K562 (cell line): ENCODE results near the gene FCHSD1. TPM values are rescaled to one million over a fixed set of nuclear protein-coding genes. Genes with fewer than 3 reads are reported as not detected.

Source experiments
- CXXC5 ChIP-seq: fragments of 250-450 bp; sonication (Bioruptor Pico); IDR thresholded peaks from 2 replicates; pipeline ENCODE4 v1.8.0; 2022; ENCODE audit warnings: inconsistent platforms, mild to moderate bottlenecking, moderate library complexity
- ESRRB ChIP-seq: fragments of 250-450 bp; sonication (Bioruptor Pico); IDR thresholded peaks from 2 replicates; pipeline ENCODE4 v1.5.0; 2020; ENCODE audit warnings: mild to moderate bottlenecking, moderate library complexity, borderline replicate concordance
- FIP1L1 ChIP-seq: fragments of 200-400 bp; formaldehyde crosslinking; IDR thresholded peaks from 2 replicates; pipeline ENCODE4 v1.6.1; 2018; ENCODE audit warnings: mild to moderate bottlenecking, low read depth, low read length; ENCODE audit not compliant: poor library complexity, severe bottlenecking
- FOXJ3 ChIP-seq: sonication (generic); formaldehyde crosslinking; IDR thresholded peaks from 2 replicates; pipeline ENCODE4 v1.4.0; 2020; ENCODE audit warnings: mild to moderate bottlenecking, missing genetic modification reagents
- L3MBTL2 ChIP-seq: fragments of 450-650 bp; IDR thresholded peaks from 2 replicates; pipeline ENCODE4 v1.6.1; 2016; ENCODE audit warnings: mild to moderate bottlenecking, moderate library complexity
- MED1 ChIP-seq: sonication (generic); formaldehyde crosslinking; IDR thresholded peaks from 2 replicates; pipeline ENCODE4 v1.8.1; 2023; ENCODE audit warnings: missing genetic modification reagents, borderline replicate concordance
- MEF2A ChIP-seq: IDR thresholded peaks from 2 replicates; pipeline ENCODE4 v1.6.1; 2011; ENCODE audit warnings: low read depth, mild to moderate bottlenecking, low read length, moderate library complexity; ENCODE audit not compliant: control insufficient read depth
- NFE2 ChIP-seq: IDR thresholded peaks from 2 replicates; pipeline ENCODE4 v1.6.1; 2014; ENCODE audit warnings: antibody characterized with exemption, low read depth
- NFE2L1 ChIP-seq: fragments of 450-650 bp; IDR thresholded peaks from 2 replicates; pipeline ENCODE4 v1.6.1; 2016; ENCODE audit warnings: missing genetic modification characterization, low read depth, mild to moderate bottlenecking, missing compliant biosample characterization, moderate library complexity, borderline replicate concordance
- POLR2H ChIP-seq: IDR thresholded peaks from 2 replicates; pipeline ENCODE4 v1.6.1; 2016; ENCODE audit warnings: missing genetic modification characterization, low read depth, mild to moderate bottlenecking, control low read depth, missing compliant biosample characterization, moderate library complexity
- PTTG1 ChIP-seq: fragments of 450-650 bp; IDR thresholded peaks from 2 replicates; pipeline ENCODE4 v1.6.1; 2016; ENCODE audit warnings: low read depth, mild to moderate bottlenecking, missing genetic modification characterization, missing compliant biosample characterization
- RBBP5 ChIP-seq: fragments of 200-600 bp; sonication (generic); IDR thresholded peaks from 2 replicates; pipeline ENCODE4 v1.6.1; 2012; ENCODE audit warnings: borderline replicate concordance, mild to moderate bottlenecking, low read length, control low read depth, inconsistent platforms; ENCODE audit not compliant: insufficient read depth, poor library complexity, severe bottlenecking
- SMC3 ChIP-seq: conservative IDR thresholded peaks from 2 replicates; pipeline ENCODE4 v1.6.1; 2011; ENCODE audit warnings: low read depth, low read length, improper control_type of control experiment; ENCODE audit not compliant: insufficient read depth
- TBL1XR1 ChIP-seq, 2 experiments: IDR thresholded peaks; 2 replicates each; pipeline ENCODE4 v1.6.1; 2012; ENCODE audit warnings: improper control_type of control experiment in 2 of 2, low read length in 2 of 2, mild to moderate bottlenecking in 1 of 2
- TCF7L2 ChIP-seq: fragments of 150-350 bp; IDR thresholded peaks from 2 replicates; pipeline ENCODE4 v1.6.1; 2016; ENCODE audit warnings: low read depth, mild to moderate bottlenecking, low read length, moderate library complexity
- ZBTB17 ChIP-seq: fragments of 450-650 bp; formaldehyde crosslinking; IDR thresholded peaks from 2 replicates; pipeline ENCODE4 v1.4.0; 2020; ENCODE audit warnings: mild to moderate bottlenecking
- ZNF507 ChIP-seq: conservative IDR thresholded peaks from 2 replicates; pipeline ENCODE4 v1.6.1; 2017; ENCODE audit warnings: missing genetic modification characterization, missing compliant biosample characterization
- polyA plus RNA-seq, 8 experiments: library from polyadenylated mRNA; depleted of rRNA in 4 of 8; stranded (reverse) in 5 of 8; unstranded in 3 of 8; fragments of >200 nt; fragmentation: Nextera tagmentation in 2 of 8; fragmentation: Illumina TruSeq in 1 of 8; extraction: Ambion mirVana in 2 of 8; extraction: Trizol in 1 of 8; gene quantifications; 2 replicates each; pipeline versions ENCODE4 v1.2.1 to v1.2.3, GENCODE V29; 2011 to 2014; ENCODE audit warnings: inconsistent platforms in 1 of 8, missing spikeins in 1 of 8
- total RNA-seq, 7 experiments: library from RNA; depleted of rRNA in 6 of 7; stranded (reverse); fragments of >200 nt in 6 of 7; fragmentation: Illumina TruSeq in 2 of 7; extraction: Trizol in 2 of 7; gene quantifications; 2 replicates each; pipeline versions ENCODE4 v1.2.1 to v1.2.3, GENCODE V29; 2011 to 2021; ENCODE audit warnings: low replicate concordance in 1 of 7
- TF ChIP-seq, protein P1 (sequence below), 2 experiments: fragments of 250-450 bp in 1 of 2; fragments of 450-650 bp in 1 of 2; sonication (Bioruptor Pico) in 1 of 2; IDR thresholded peaks; 2 replicates each; pipeline versions ENCODE4 v1.6.1 to v1.8.0; 2016 to 2021; ENCODE audit warnings: mild to moderate bottlenecking in 2 of 2, moderate library complexity in 2 of 2, missing compliant biosample characterization in 1 of 2, missing genetic modification characterization in 1 of 2
- TF ChIP-seq, protein P2 (sequence below): conservative IDR thresholded peaks from 2 replicates; pipeline ENCODE4 v1.6.1; 2011; ENCODE audit warnings: low read depth, mild to moderate bottlenecking, low read length; ENCODE audit not compliant: control insufficient read depth
- TF ChIP-seq, protein P3 (sequence below): sonication (generic); formaldehyde crosslinking; IDR thresholded peaks from 2 replicates; pipeline ENCODE4 v1.8.1; 2023; ENCODE audit warnings: mild to moderate bottlenecking, missing genetic modification reagents, moderate library complexity
- TF ChIP-seq, protein P4 (sequence below): fragments of 450-650 bp; IDR thresholded peaks from 2 replicates; pipeline ENCODE4 v1.7.1; 2018; ENCODE audit warnings: mild to moderate bottlenecking, low read depth; ENCODE audit not compliant: partially characterized antibody

FCHSD1 gene
- total and polyA plus RNA-seq, 9 of the 15 experiments (the other 6 are each of a cell fraction or from before 2014, with no cell fraction given): 0.35 to 37.5 (median 13.6) TPM

DNA sequence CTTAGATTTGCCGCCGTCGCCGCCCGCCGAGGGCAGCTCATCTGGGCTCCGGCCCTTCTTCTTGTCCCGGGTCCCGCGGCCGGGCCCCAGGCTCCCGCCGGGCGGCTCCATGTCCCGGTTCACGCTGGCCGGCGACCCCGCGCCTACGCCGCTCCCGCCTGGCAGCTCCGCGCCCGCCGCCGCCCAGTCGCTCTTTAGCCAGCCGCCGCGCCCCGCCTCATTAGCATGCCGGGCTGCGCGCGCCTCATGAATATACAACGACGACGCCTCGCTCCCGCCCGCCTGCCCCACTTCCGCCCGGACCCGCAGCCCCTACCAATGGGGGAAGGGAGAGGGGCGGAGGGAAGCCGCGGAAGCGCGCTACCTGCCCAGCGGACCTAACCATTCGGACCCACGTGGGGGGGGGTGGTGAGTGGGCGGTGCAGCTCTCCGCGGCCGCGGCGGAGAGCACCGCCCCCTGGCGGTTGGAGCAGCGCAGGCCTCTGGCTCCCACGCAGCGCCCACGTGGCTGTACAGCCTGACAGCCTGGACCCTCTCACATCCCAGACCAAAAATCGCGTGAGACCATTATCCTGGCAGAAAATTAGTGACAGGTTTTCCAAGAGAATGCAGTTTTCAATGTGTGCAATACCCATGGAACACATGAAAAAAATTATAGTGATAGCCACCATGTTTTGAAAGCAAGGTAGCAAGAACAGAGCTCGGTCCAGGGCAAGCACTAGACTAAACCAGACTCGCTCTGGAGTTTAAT lies 32.2 kb downstream of the FCHSD1 start, which contains the start of gene DIAPH1 (continued):
- TF ChIP-seq FOXJ3 (no peak), NFE2 (peak; percentile 39; the same call in 1 of the 2 replicates), CXXC5 (CRISPR knock-in tag) (peak; percentile 93), TBL1XR1 (IDR thresholded peaks at IDR 0.05; ENCODE audit: low read length in 2 of 2) (peak; percentile 65 to 78), L3MBTL2 (peak; percentile 82; the same call in 1 of the 2 replicates), MEF2A (0 out of 2 replicates have a peak, but pooled peaks have one; percentile 32), ZBTB17 (CRISPR knock-in tag) (peak; percentile 50; the same call in 1 of the 2 replicates), TCF7L2 (peak; percentile 94), RBBP5 (peak; percentile 64), SMC3 (peak; percentile 88), PTTG1 (no peak), ZNF507 (no peak), MED1 (CRISPR knock-in tag) (no peak), POLR2H (tag) (no peak), FIP1L1 (peak; percentile 92), NFE2L1 (tag) (no peak), ESRRB (no peak)
- TF ChIP-seq, protein P1, sequence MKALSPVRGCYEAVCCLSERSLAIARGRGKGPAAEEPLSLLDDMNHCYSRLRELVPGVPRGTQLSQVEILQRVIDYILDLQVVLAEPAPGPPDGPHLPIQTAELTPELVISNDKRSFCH (CRISPR knock-in tag; IDR thresholded peaks at IDR 0.05): no peak
- TF ChIP-seq, protein P1 (tag; IDR thresholded peaks at IDR 0.05): 0 out of 2 replicates have a peak, but pooled peaks have one; percentile 32
- TF ChIP-seq, protein P2, sequence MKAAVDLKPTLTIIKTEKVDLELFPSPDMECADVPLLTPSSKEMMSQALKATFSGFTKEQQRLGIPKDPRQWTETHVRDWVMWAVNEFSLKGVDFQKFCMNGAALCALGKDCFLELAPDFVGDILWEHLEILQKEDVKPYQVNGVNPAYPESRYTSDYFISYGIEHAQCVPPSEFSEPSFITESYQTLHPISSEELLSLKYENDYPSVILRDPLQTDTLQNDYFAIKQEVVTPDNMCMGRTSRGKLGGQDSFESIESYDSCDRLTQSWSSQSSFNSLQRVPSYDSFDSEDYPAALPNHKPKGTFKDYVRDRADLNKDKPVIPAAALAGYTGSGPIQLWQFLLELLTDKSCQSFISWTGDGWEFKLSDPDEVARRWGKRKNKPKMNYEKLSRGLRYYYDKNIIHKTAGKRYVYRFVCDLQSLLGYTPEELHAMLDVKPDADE: peak; percentile 66
- TF ChIP-seq, protein P3, sequence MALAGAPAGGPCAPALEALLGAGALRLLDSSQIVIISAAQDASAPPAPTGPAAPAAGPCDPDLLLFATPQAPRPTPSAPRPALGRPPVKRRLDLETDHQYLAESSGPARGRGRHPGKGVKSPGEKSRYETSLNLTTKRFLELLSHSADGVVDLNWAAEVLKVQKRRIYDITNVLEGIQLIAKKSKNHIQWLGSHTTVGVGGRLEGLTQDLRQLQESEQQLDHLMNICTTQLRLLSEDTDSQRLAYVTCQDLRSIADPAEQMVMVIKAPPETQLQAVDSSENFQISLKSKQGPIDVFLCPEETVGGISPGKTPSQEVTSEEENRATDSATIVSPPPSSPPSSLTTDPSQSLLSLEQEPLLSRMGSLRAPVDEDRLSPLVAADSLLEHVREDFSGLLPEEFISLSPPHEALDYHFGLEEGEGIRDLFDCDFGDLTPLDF: 0 out of 2 replicates have a peak, but pooled peaks have one; percentile 69
- TF ChIP-seq, protein P4, sequence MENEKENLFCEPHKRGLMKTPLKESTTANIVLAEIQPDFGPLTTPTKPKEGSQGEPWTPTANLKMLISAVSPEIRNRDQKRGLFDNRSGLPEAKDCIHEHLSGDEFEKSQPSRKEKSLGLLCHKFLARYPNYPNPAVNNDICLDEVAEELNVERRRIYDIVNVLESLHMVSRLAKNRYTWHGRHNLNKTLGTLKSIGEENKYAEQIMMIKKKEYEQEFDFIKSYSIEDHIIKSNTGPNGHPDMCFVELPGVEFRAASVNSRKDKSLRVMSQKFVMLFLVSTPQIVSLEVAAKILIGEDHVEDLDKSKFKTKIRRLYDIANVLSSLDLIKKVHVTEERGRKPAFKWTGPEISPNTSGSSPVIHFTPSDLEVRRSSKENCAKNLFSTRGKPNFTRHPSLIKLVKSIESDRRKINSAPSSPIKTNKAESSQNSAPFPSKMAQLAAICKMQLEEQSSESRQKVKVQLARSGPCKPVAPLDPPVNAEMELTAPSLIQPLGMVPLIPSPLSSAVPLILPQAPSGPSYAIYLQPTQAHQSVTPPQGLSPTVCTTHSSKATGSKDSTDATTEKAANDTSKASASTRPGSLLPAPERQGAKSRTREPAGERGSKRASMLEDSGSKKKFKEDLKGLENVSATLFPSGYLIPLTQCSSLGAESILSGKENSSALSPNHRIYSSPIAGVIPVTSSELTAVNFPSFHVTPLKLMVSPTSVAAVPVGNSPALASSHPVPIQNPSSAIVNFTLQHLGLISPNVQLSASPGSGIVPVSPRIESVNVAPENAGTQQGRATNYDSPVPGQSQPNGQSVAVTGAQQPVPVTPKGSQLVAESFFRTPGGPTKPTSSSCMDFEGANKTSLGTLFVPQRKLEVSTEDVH: peak; percentile 83
